Trophoblast cell (in vitro differentiated cells and primary cell): ENCODE results near the gene NUP205.

ENCODE experiments used
- DNase-seq, 2 donors: peaks; one replicate each; pipeline ENCODE4 v3.0.0-alpha.2; 2016
- H2AFZ ChIP-seq: 2 replicates; pipeline ENCODE4 v1.6.1; 2013; ENCODE audit warnings: low read length, moderate library complexity, mild to moderate bottlenecking; ENCODE audit not compliant: insufficient read depth, poor library complexity
- H2AK5ac ChIP-seq: 2 replicates; pipeline ENCODE4 v1.6.1; 2013; ENCODE audit warnings: mild to moderate bottlenecking, low read length
- H2BK120ac ChIP-seq: 2 replicates; pipeline ENCODE4 v1.6.1; 2013; ENCODE audit warnings: low read length, mild to moderate bottlenecking, moderate library complexity; ENCODE audit not compliant: insufficient read depth, poor library complexity
- H2BK12ac ChIP-seq: 2 replicates; pipeline ENCODE4 v1.6.1; 2013; ENCODE audit warnings: mild to moderate bottlenecking, low read length, moderate library complexity
- H2BK5ac ChIP-seq: 2 replicates; pipeline ENCODE4 v1.6.1; 2013; ENCODE audit warnings: low read length, low read depth, moderate library complexity, mild to moderate bottlenecking; ENCODE audit not compliant: poor library complexity
- H3K14ac ChIP-seq: 2 replicates; pipeline ENCODE4 v1.6.1; 2013; ENCODE audit warnings: mild to moderate bottlenecking, low read length
- H3K18ac ChIP-seq: 2 replicates; pipeline ENCODE4 v1.6.1; 2013; ENCODE audit warnings: mild to moderate bottlenecking, low read length
- H3K23ac ChIP-seq: 2 replicates; pipeline ENCODE4 v1.6.1; 2013; ENCODE audit warnings: low read length
- H3K27ac ChIP-seq: 2 replicates; pipeline ENCODE4 v1.5.1; 2013; ENCODE audit warnings: low read depth, mild to moderate bottlenecking, inconsistent platforms, low read length, moderate library complexity
- H3K27me3 ChIP-seq: 2 replicates; pipeline ENCODE4 v1.6.1; 2013; ENCODE audit warnings: inconsistent platforms, mild to moderate bottlenecking, low read length, moderate library complexity; ENCODE audit not compliant: insufficient read depth
- H3K36me3 ChIP-seq, 2 experiments: 1 replicate in 1 of 2; 2 replicates in 1 of 2; pipeline ENCODE4 v1.6.1; 2013; ENCODE audit warnings: low read length in 2 of 2, mild to moderate bottlenecking in 2 of 2, moderate library complexity in 1 of 2; ENCODE audit not compliant: insufficient read depth in 2 of 2, control insufficient read depth in 1 of 2
- H3K4ac ChIP-seq: 2 replicates; pipeline ENCODE4 v1.6.1; 2013; ENCODE audit warnings: low read depth, mild to moderate bottlenecking, low read length, moderate library complexity
- H3K4me1 ChIP-seq, 2 experiments: 1 replicate in 1 of 2; 2 replicates in 1 of 2; pipeline ENCODE4 v1.6.1; 2013; ENCODE audit warnings: low read length in 2 of 2, mild to moderate bottlenecking in 2 of 2, moderate library complexity in 1 of 2; ENCODE audit not compliant: insufficient read depth in 2 of 2, control insufficient read depth in 1 of 2
- H3K4me2 ChIP-seq: 2 replicates; pipeline ENCODE4 v1.6.1; 2013; ENCODE audit warnings: inconsistent platforms, mild to moderate bottlenecking, low read length, moderate library complexity
- H3K4me3 ChIP-seq: 2 replicates; pipeline ENCODE4 v1.5.1; 2013; ENCODE audit warnings: mild to moderate bottlenecking, low read depth, low read length, inconsistent platforms
- H3K79me1 ChIP-seq: one replicate; pipeline ENCODE4 v1.6.1; 2013; ENCODE audit warnings: low read length
- H3K79me2 ChIP-seq: 2 replicates; pipeline ENCODE4 v1.6.1; 2013; ENCODE audit warnings: low read length, mild to moderate bottlenecking; ENCODE audit not compliant: control insufficient read depth, insufficient read depth, poor library complexity
- H3K9ac ChIP-seq: 2 replicates; pipeline ENCODE4 v1.6.1; 2013; ENCODE audit warnings: mild to moderate bottlenecking, low read length
- H3K9me3 ChIP-seq: 2 replicates; pipeline ENCODE4 v1.6.1; 2013; ENCODE audit warnings: low read depth, mild to moderate bottlenecking, control low read depth, inconsistent platforms, low read length; ENCODE audit not compliant: insufficient read depth
- H4K12ac ChIP-seq: 2 replicates; pipeline ENCODE4 v1.6.1; 2013; ENCODE audit warnings: low read depth, mild to moderate bottlenecking, low read length, moderate library complexity
- H4K8ac ChIP-seq: 2 replicates; pipeline ENCODE4 v1.6.1; 2013; ENCODE audit warnings: low read depth, mild to moderate bottlenecking, low read length, moderate library complexity
- H4K91ac ChIP-seq: one replicate; pipeline ENCODE4 v1.6.1; 2013; ENCODE audit warnings: low read depth, mild to moderate bottlenecking, low read length, moderate library complexity
- WGBS: extraction: QIAGEN DNeasy Blood & Tissue Kit; methylation state at CpG from one replicate; pipeline ENCODE4 v1.1.7; 2013; ENCODE audit warnings: missing lambda C conversion rate; ENCODE audit not compliant: insufficient read length, insufficient coverage; ENCODE audit errors: extremely low coverage; 5-methylcytosine and 5-hydroxymethylcytosine counted together

NUP205 gene

DNA sequence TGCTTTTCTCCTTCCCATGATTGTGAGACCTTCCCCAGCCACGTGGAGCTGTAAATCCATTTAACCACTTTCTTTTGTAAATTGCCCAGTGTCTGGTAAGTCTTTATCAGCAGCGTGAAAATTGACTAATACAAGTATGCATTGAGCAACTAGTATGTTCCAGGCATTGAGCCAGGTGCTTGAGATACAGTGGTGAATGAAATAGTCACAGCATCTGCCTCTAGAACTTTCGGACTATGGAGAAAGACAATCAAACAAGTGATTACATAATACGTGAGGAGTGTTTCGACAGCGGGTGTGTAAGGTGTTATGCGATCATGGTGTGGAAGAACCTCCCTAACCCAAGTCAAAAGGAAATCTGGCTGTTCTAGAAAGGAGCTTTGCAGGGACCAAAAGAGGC lies 21.6 kb upstream of the NUP205 start:
- H2AK5ac ChIP-seq: no peak overlapping the region
- H4K8ac ChIP-seq: no peak overlapping the region
- no peak overlapping the region for H2AFZ ChIP-seq
- H3K4me3 ChIP-seq: no peak overlapping the region
- H3K79me2 ChIP-seq: no peaks in the 10 kb centered on the region
- H2BK12ac ChIP-seq: no peak overlapping the region
- H3K4me1 ChIP-seq: no peaks in the 10 kb centered on the region
- no peak overlapping the region for H3K4ac ChIP-seq
- H3K36me3 ChIP-seq: no peaks in the 10 kb centered on the region
- no peak overlapping the region for H3K18ac ChIP-seq
- no peak overlapping the region for H3K9ac ChIP-seq
- no peak overlapping the region for H3K27ac ChIP-seq
- H4K12ac ChIP-seq: no peak overlapping the region
- H3K79me1 ChIP-seq: no peaks in the 10 kb centered on the region
- H3K14ac ChIP-seq: no peak overlapping the region
- H2BK5ac ChIP-seq: no peak overlapping the region
- no peak overlapping the region for H2BK120ac ChIP-seq
- no peak overlapping the region for H3K23ac ChIP-seq
- H4K91ac ChIP-seq: no peak overlapping the region
- no peak overlapping the region for H3K4me2 ChIP-seq
- WGBS: no CpG with 5 or more reads among the region's 7 CpGs
- H3K27me3 ChIP-seq: no peaks in the 10 kb centered on the region
- DNase-seq: peak; percentile 53 to 71
- H3K9me3 ChIP-seq: no peaks in the 10 kb centered on the region

DNA sequence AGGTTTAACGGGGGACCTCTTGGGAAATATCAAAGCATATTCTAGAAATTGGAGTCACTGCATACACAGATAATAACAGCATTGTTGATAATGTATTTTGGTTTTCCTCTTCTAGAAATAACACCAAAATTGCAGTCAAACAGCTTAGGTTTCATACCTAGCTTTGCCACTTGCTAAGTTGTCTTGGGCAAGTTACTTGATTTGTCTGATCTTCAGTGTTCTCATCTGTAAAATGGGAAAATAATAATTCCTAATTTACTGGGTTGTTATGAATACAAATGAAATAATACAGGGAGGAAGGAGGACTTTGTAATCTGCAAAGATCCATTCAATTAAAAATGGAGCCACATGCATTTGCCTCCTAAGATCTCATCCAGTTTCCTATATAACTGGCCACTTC lies 20.3 kb upstream of the NUP205 start:
- Histone ChIP-seq H2AFZ (no peak overlapping the region), H3K9me3 (no peaks in the 10 kb centered on the region), H4K91ac (no peak overlapping the region), H3K23ac (no peak overlapping the region), H3K4me1 (no peaks in the 10 kb centered on the region), H3K9ac (no peak overlapping the region), H2BK120ac (no peak overlapping the region), H3K27ac (no peak overlapping the region), H2AK5ac (no peak overlapping the region), H3K79me2 (no peaks in the 10 kb centered on the region), H3K4me3 (no peak overlapping the region), H3K14ac (no peak overlapping the region), H2BK5ac (no peak overlapping the region), H3K27me3 (no peaks in the 10 kb centered on the region), H2BK12ac (no peak overlapping the region), H4K8ac (no peak overlapping the region), H3K79me1 (no peaks in the 10 kb centered on the region), H3K18ac (no peak overlapping the region), H3K4me2 (no peak overlapping the region), H4K12ac (no peak overlapping the region), H3K36me3 (no peaks in the 10 kb centered on the region), H3K4ac (no peak overlapping the region)
- DNase-seq: no peak
- no CpG with 5 or more reads among the region's 1 CpG for WGBS

DNA sequence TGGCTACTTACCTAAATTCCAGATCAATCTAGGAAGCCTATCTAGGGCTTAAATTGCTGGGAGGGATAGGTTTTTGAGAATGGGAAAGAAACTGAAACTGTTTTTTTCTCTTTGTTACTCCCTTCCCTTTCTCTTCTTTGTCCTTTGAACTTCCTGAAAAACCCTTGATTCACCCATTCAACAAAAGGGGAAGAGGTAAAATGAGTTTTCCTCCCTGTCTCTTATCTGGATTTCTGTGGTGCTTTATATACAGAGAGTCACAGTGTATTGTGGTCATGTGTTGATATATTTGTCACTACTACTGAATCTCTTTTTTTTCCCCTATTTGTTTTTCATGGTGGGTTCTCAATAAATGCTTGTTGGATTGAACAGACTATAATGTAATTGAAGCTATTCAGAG lies 19.8 kb upstream of the NUP205 start:
- no peak overlapping the region for H2BK120ac ChIP-seq
- H3K14ac ChIP-seq: no peak overlapping the region

GRCh38 chr7:135538376-135538775 lies 19.3 kb upstream of the NUP205 start:
- Histone ChIP-seq H3K27me3 (no peaks in the 10 kb centered on the region), H2BK120ac (no peak overlapping the region), H4K12ac (no peak overlapping the region), H2AK5ac (no peak overlapping the region), H2BK12ac (no peak overlapping the region), H3K4me2 (no peak overlapping the region), H2BK5ac (no peak overlapping the region), H3K79me2 (no peaks in the 10 kb centered on the region), H3K36me3 (no peaks in the 10 kb centered on the region), H4K8ac (no peak overlapping the region), H4K91ac (no peak overlapping the region), H3K27ac (no peak overlapping the region), H3K14ac (no peak overlapping the region), H3K18ac (no peak overlapping the region), H3K4me3 (no peak overlapping the region), H3K9ac (no peak overlapping the region), H2AFZ (no peak overlapping the region), H3K4me1 (no peaks in the 10 kb centered on the region), H3K23ac (no peak overlapping the region), H3K4ac (no peak overlapping the region), H3K9me3 (no peaks in the 10 kb centered on the region), H3K79me1 (no peaks in the 10 kb centered on the region)
- no CpG with 5 or more reads among the region's 3 CpGs for WGBS
- no peak for DNase-seq

More for the DNA sequence above, 19.8 kb upstream of the NUP205 start:
- Histone ChIP-seq H3K23ac (no peak overlapping the region), H3K27ac (no peak overlapping the region), H3K9me3 (no peaks in the 10 kb centered on the region), H2BK12ac (no peak overlapping the region), H3K9ac (no peak overlapping the region), H4K91ac (no peak overlapping the region), H3K4me3 (no peak overlapping the region), H2BK5ac (no peak overlapping the region), H2AFZ (no peak overlapping the region), H3K79me1 (no peaks in the 10 kb centered on the region), H3K79me2 (no peaks in the 10 kb centered on the region), H4K12ac (no peak overlapping the region), H2AK5ac (no peak overlapping the region), H3K27me3 (no peaks in the 10 kb centered on the region), H3K4me2 (no peak overlapping the region), H4K8ac (no peak overlapping the region), H3K4me1 (no peaks in the 10 kb centered on the region), H3K4ac (no peak overlapping the region), H3K36me3 (no peaks in the 10 kb centered on the region), H3K18ac (no peak overlapping the region)
- DNase-seq: peak in 1 of 2 donors; percentile 30
